GM21360 (cell line): ENCODE results near the gene INPP4B.

ENCODE experiments used
- ATAC-seq: cut with Tn5 transposase; IDR thresholded peaks from one replicate; pipeline ENCODE4 v1.9.1; 2021; ENCODE audit warnings: mild to moderate bottlenecking, moderate library complexity; ENCODE audit not compliant: unreplicated experiment

Gene INPP4B

DNA sequence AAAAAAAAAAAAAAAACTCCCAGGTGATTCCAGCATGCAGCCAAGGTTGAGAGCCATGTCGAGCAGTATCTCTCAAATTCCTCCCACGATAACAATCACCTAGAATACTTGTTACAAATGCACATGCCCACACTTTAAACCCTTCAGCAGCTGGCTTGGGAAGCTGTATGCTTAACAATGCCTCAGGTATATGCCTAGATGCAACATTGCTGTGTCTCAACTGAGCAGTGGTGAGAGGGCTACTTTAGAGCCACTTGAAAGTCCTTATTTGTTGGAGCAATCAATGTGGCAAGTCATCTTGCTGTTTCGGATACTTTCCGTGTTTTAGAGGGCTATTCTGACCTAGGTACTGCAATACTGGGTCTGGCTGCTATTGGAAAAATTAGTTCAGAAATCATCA is 487.4 kb downstream of the INPP4B start:
- no peak for ATAC-seq

DNA sequence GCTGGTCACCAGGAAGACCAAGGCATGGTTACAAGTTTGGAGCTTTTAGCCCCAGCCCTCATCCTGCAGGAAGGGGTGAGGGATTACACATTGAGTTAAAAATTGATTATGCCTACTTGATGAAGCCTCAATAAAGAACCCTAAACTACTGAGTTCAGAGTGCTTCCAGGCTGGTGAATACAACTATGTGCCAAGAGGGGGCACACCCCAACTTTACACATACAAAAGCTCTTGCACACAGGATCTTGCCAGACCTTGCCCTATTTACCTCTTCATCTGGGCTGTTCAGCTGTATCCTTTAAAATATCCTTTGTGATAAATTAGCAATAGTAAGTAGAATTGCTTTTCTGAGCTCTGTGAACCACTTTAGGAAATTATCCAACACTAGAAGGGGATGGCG is 489.3 kb downstream of the INPP4B start:
- ATAC-seq = no peak

DNA sequence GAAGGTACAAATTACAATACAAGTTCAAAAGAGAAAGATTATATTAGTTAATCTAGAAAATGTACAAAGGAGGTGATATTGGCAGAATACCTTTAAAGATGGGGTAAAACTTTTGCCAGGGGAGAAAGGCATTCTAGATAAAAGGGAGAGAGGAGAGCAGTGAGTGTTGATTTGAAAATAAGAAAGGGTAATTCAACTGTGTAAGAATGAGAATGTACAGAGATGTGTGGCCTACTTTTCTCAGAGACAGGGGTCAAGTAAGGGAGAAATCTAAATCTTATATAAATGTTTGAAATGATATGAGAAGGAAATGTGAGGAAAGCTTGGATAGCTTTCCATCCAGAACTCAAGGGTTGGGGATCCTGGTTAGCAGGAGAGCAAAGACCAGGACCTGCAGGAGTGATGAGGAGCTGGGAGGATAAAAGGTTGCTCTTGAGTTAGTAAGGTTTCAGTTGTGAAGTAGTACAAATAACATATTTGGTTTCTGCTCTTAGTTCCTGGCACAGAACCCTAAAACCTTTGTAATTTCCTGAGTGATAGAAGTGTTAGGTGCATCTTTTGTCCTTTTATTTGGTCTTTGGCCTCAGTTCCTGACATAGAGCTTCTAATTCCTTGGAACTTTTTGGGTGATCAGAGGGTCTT is 489.9 kb downstream of the INPP4B start:
- no peak for ATAC-seq

DNA sequence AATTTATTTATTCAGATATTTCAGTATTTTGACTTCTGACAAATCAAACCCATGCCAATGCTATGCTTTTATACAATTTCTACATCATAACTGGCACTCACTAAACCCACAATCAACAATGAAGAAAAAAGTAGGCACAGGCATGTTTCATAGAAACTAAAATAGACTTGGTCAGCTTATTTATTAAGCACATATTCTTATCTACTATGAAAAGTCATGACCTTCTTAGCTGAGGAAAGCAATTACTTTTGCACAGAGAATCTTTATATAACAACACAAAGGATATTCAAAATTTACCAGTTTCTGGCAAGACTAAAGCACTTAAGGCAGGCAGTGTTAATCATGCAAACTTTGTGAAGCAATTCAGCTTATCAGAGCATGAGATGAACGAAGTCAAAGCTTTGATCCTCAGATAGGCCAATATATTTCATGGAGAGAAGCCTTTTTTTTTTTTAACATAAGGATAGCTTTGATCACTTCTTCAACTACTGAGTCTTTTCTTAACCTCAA is 490.6 kb downstream of the INPP4B start:
- no peak for ATAC-seq

DNA sequence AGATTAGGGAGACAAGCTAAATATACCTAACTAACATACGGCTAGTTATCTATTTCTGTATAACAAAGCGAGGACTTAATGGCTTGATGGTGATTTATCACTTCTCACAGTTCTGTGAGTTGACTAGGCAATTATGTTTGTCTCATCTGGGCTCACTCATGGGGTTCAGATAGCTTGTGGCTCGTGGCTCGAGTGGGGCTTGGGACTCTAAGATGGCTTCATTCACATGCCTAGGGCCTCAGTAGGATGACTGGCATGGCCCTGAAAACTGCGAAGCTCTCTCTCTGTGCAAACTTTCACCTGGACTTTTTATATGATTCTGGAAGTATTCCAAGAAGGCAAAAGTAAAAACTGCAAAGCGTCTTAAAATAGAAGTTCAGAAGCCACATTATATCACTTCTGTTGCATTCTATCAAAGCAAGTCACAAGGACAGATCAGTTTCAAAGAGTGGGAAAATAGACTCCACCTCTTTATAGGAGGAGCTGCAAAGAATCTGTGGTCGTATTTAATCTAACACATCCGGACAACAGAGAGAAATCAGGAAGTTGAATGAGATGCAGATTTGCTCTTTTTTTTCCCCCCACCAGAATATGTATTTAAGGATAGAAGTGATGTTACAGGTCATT is 491.2 kb downstream of the INPP4B start:
- no peak for ATAC-seq

DNA sequence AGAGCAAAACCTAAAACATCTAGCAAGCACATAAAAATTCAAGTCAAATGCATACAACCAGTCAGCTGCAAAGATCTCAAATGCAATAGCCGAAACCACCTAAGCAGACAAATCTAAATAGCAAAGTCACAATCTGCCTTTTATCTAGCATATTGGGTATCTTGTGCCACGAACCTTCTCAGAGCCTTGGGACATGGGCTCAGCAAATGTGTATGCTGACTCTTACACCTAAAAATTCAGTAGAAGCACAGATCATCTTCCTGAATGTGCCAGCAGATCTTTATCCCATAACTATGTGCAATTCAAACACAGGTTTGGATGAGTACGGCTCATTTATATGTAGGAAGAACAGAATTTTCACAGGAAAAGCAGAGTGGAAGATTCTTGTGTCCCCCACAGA is 492.1 kb downstream of the INPP4B start:
- no peak for ATAC-seq

DNA sequence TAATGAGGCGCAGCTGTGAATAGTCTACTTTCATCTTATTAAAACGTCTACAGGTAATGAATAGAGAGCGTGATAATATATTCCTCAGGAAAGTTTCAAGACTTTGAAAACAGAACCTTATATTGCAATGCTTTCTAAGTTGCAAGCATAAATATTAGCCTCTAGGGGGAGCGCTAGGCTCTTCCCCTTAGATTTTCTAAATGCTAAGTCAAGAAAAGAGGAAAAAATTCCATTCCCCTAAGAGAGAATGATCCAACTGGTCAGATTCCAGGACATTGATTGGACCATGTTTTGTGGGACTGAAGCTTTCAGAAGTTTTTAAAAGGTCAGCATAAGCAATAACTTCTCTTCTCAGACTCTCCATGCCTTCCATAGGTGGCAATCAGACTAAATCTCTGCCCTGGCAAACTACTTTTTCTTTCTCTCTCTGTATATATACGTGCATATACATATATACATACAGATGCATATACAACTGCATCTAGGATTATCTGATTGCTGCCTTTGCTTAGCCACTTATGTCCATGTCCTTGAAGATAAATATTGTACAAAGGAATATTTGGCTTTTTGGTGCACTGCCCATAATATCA is 492.9 kb downstream of the INPP4B start:
- ATAC-seq = no peak

DNA sequence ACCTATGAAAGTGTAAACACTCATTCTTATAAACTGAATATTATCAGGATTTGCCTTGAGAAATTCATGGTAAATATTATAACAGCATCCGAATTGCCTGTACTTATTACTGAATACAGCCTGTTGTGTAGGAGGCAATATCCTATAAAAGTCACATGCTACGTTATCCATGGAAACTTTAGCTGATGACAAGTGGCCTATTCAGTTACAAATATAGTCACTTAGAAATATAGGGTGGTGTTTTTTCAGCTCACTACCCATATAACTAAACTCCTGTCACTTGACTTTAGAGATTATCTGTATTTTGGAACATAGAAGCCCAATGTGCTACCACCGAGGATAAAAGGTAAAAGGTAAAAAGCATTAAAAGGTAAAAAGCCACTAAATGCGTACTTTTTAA is 493.4 kb downstream of the INPP4B start:
- ATAC-seq = no peak

DNA sequence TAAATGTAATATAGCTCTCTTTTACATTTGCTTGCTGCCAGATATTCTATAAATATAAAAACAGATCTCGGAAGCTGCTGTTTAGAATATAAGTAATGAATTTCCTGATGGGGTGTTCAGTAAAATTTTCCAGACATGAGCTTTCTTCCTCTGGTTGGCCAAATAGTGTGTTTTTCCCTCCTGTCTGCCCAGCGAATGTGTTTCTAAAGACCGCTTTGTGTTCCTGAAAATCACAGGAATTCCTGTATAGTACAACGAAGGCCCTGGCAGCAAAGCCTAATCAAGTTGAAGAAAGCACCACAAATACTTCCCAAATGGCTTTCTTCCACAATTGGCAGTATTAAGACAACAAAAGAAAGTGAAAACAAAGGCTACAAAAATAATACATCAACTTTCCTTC is 494.1 kb downstream of the INPP4B start:
- no peak for ATAC-seq

DNA sequence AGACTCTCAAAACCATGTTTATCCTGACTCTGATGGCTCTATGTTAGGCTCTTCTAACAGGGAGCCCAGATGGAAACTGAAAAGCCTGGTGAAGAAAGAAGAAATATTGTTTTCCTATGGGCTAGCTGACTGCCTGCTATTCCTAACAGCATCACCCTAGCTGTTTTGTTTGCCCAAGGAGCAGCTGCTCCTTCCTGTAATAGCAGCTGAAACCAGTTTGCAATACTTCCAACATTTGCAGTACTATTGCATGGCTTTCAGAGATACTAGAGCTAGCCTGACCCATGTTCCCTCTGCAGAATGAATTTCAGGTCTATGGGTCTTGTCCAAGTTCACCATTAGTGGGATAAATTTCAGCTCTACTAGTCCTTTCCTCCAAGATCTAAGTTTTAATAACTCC is 495.2 kb downstream of the INPP4B start:
- no peak for ATAC-seq

DNA sequence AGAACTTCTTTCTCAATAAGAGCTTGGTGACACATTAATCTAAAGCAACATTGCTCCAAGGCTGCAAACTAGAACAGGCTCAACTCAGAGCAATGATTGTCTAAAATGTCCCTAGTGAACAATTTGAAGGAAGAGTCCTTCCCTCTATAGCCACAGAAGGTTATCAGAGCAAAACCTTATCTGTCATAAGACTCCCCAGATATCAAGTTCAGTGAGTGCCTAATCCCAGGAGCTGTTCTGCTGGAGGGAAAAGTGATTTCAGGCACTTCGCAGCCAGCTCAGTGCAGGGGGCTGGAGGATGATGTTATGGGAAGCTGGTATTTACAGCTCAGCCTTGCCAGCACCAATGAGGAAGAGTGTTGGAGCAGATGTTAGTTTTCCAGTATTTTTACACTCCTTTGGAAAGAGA is 497.5 kb downstream of the INPP4B start:
- ATAC-seq = no peak

DNA sequence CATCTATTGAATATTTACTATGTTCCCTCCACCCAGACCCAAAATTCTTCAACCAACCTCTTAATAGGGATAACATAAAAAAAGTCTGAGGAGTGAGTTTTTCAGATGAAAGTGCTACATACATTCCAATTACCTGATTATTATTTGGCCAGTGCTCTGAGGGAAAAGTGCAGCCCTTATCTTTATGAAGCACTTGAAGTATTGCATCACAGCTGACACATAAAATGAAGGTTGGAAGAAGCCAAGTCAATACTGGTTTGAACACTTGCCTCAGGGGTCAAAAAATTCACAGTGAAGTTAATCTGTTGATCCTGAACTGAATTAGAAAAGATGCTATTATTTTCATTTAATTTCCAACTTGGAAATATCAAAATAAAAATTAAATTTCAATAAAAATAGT is 498.9 kb downstream of the INPP4B start:
- no peak for ATAC-seq

DNA sequence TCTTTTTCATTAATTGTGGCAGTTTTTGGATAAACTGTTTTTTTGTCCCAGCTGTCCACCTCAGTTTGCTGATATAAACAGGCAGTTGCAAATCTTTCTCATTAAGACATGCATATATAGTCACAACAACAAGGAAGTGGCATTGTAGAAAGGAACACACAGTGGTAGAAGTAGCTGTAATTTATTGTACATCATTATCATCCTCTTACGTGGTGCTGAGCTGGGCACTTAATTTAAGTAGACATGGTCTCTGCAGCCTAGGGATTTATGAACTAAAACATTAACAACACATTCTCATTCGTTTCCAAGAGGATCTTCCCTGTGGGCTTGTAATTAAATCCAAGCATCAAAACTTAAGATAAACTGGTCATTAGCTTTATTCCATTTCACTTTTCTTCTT is 500.2 kb downstream of the INPP4B start:
- ATAC-seq = no peak

DNA sequence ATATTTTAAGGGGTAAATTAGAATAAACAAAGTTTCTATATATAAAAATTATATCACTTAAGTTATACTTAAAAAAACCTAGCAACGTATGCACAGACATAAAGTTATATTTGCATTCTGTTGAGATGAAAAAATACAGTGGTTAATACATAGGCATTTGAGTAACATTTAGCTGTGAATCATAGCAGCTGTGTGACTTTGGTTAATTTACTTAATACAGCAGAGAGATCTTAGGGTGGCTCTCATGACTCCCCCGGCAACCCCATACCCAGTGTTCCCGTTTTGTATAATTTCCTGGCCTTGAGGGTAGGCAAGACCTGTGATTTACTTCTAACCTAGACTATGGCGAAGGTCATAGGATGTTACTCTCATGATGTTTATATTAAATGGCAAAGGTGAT is 504.8 kb downstream of the INPP4B start:
- ATAC-seq = no peak

DNA sequence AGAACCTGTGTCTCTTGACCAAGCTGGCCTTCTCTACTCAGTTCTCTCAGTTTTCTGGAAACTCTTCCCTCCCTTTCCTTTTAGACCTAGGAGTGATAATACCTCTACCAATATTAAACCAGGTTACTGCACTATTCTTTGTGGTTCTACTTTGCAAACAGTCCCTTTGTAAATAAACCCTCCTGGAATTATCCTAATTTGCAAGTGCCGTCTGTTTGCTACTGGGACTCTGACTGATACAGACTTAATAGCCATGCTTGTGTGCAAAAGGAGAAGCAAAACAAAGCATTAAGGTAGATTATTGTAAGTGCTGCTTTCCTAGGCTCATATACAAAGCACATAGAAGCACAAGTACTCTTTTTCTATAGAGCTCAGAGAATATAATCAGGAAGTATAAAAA is 507.0 kb downstream of the INPP4B start:
- ATAC-seq = no peak

DNA sequence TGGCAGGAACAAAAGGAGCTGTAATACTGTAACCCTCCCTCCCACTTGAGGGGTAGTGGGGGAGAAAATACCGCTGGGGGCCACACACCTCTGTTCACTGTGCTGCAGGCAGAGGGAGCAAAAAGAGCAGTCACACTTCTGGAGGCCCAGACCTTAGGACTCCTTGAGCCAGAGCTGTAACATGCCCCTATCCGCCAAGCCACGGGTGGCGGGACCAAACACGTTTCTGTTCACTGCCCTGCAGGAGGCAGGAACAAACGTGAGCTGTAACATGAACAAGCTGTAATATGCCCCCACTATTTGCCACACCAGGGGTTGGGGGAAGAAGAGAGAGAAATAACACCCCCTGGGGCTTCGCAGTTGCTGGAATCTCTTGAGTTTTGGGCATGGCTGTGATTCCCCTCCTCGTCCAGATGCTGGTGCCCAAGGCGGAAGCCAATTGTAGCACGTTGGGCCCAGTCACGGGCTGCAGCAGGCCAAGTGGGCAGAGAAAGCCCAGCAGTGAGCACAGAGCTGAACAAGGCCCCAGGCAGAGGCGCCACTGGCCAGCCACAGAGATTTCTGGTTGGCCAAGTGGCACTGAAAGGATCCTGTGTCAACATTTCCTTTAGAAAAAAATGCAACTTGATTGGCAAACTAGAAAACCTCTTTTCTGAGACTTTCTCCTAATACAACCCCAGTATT is 509.7 kb downstream of the INPP4B start:
- no peak for ATAC-seq

DNA sequence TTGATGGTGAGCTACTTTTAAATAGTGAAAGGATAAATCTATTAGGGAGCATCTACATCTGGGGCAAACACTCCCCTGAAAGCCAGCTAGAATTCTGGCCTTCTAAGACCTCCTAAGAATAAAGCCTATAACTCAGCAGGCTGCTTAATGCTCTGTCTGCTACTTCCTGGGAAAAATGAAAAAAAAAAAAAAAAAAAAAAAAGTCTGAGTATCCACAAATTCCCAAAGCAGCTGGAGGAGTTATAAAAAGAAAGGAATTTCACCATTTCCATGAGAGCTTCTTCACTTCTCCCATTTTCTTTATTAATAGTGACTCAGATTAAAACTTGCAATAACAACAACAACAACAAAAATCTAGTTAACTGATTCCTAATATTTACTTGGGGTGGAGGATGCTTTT is 511.2 kb downstream of the INPP4B start:
- ATAC-seq = no peak

DNA sequence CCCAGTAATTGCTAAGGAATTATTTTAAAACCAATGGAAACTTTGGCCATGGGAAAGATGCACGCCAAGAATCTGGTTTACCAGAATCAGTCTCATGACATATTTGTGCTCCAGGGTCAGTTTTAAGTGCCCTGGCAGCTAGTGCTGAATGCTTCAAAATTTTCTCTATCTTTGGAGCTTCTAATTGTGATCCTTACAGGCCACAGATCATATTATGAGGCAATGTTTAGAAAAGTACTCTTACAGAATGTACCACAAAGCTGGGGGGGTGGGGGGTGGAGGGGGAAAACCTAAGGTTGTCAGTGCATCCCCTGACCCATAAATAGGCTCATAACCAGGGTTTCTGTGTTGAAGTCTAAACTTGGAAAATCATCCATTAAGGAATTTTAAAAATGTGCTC is 514.5 kb downstream of the INPP4B start:
- ATAC-seq = no peak

DNA sequence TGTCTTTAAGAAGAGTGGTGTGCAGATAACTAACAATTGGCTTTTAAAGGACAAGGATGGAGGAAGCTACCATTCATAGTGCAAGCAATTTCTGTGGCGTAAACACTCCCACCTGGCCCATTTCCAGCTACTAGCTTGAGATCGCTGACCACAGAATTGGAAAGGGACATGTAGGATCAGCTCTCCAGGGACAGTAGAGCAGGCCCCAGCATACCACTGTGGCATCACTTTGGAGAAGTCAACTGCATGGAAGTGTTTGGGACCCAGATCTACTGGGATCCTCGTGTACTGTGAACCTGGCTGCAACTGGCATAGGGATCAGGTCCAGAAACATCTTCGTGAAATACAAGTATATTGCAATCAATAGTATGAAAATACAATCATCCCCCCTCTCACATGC is 515.0 kb downstream of the INPP4B start:
- ATAC-seq = no peak

DNA sequence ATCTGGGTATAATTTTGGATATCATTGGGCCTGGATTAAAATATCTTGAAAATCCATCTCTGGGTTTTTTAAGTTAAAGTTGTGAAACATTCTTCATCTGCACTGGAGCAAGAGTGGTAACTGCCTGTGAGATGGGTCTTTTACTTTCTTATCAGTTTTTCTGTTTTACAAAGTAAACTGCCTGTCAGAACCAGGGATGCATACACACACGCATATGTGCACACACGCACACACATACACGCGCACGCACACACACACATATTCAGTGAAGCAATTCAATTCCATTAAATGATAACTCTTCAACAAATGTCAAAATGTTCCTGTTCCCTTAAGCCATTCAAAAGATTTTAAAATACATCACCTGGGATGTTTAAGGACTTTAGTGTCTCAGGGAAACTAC is 515.8 kb downstream of the INPP4B start:
- no peak for ATAC-seq

DNA sequence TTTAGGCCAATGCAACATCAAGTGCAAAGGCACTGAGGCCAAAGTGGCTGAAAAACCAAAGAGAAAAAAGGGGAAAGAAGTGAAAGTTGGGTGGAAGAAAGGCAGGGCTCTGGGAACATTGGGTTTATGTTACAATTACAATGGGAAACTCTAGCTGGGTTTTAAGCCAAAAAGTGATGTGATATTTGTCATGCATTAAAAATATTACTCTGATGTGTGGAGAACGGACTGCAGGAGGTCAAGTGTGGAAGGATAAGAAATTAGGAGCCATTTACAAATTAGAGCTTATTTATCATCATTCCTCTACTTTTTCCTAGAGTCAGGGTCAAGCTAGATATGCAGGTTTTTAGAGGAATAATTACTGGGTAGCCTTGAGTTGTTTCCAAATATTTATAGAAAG is 516.8 kb downstream of the INPP4B start:
- ATAC-seq = no peak

DNA sequence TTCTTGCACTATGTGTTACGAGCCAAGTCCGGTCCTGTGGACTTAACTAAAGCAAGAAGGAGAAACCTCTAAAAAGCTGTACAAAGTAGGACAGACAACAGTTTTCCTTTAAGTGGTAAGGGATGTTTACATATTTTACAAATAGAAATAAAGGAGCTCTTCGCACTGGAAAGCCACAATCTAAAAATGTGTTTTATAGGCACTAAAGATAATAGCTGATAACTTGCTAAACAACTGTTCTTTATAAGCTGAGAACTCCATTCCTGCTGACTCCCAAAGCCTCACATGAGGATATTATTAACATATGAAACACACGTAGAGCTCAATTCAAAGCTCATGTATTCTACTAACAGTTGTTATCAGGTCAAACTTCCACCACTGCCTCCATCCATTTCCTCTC is 519.9 kb downstream of the INPP4B start:
- ATAC-seq = no peak
